Lower lobe of right lung (tissue), 2 donors: Measurements from ENCODE around the gene JAZF1. TPM values are rescaled to one million over a fixed set of nuclear protein-coding genes. Genes with fewer than 3 reads are reported as not detected.

ENCODE experiments used
- ATAC-seq, 2 donors: fragments of 200-7000 bp; cut with Tn5 transposase; one replicate each; pipeline ENCODE4 v1.9.1; 2020 to 2022; ENCODE audit warnings: mild to moderate bottlenecking in 2 of 2, moderate library complexity in 2 of 2
- DNase-seq: peaks from one replicate; pipeline ENCODE4 v3.0.0-alpha.2; 2020
- H3K27ac ChIP-seq: fragments of 200-600 bp; one replicate; pipeline ENCODE4 v1.8.0; 2022
- H3K27me3 ChIP-seq: fragments of 200-600 bp; one replicate; pipeline ENCODE4 v1.8.0; 2022; ENCODE audit warnings: low read depth
- H3K36me3 ChIP-seq: fragments of 200-600 bp; one replicate; pipeline ENCODE4 v1.8.0; 2022; ENCODE audit warnings: mild to moderate bottlenecking
- H3K4me1 ChIP-seq: fragments of 200-600 bp; one replicate; pipeline ENCODE4 v1.8.0; 2022
- H3K4me3 ChIP-seq: fragments of 200-600 bp; one replicate; pipeline ENCODE4 v1.8.0; 2022; ENCODE audit warnings: mild to moderate bottlenecking
- H3K9me3 ChIP-seq: fragments of 200-600 bp; one replicate; pipeline ENCODE4 v1.8.0; 2022
- CTCF ChIP-seq: fragments of 200-600 bp; IDR thresholded peaks from one replicate; pipeline ENCODE4 v1.8.0; 2022; ENCODE audit warnings: antibody characterized with exemption, mild to moderate bottlenecking
- intact Hi-C: fragments of 100-400 bp; cut with DNase I; formaldehyde crosslinking; loops from one replicate; pipeline ENCODE4 v1.11.0; 2022
- total RNA-seq: library from RNA; stranded (reverse); fragmentation: NEBNext Ultra II Directional; extraction: Animal tissue kit (Norgen Biotek cat#: 25700); gene quantifications from one replicate; pipeline ENCODE4 v1.2.1, GENCODE V29; 2021
- donor health status: DM: no; HTN: yes; CAD: no; lungs with severe emphysema.

The JAZF1 gene
- total RNA-seq, 1 donor from 2014 or later = 19.4 TPM

GRCh38 chr7:28201131-28201530, 20.5 kb upstream of the JAZF1 start:
- H3K4me3 ChIP-seq = no peak overlapping the region
- no peaks in the 10 kb centered on the region for H3K27me3 ChIP-seq
- no peaks in the 10 kb centered on the region for H3K9me3 ChIP-seq
- TF ChIP-seq CTCF = no peak
- ATAC-seq (no peak), DNase-seq (no peak)
- no peaks in the 10 kb centered on the region for H3K4me1 ChIP-seq
- no peaks in the 10 kb centered on the region for H3K36me3 ChIP-seq
- H3K27ac ChIP-seq = no peak overlapping the region
- intact Hi-C loops = no loop called here

DNA sequence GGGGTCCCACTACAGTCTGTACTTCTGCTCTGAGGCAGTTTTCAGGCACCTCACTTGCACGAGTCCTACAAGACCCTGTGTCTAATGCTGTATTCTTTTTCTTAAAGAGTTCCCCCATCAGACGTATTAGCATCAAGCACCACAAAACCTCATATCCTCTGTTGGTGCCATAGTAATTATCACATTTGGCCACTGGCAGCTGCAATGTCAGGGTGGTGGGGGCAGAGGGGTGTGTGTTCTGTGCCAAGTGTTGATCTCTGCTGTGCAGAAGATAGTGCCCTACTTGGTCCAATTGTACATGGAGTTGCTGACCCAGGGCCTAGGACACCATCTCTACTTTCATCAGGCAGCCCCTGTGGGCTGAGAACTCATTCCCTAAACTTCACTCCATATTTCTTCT, 20.0 kb upstream of the JAZF1 start:
- ATAC-seq (no peak), DNase-seq (no peak)
- Histone ChIP-seq H3K9me3 (no peaks in the 10 kb centered on the region), H3K36me3 (no peaks in the 10 kb centered on the region), H3K4me1 (no peaks in the 10 kb centered on the region), H3K27me3 (no peaks in the 10 kb centered on the region), H3K4me3 (no peak overlapping the region), H3K27ac (no peak overlapping the region)
- intact Hi-C loops = no loop called here
- TF ChIP-seq CTCF = no peak

DNA sequence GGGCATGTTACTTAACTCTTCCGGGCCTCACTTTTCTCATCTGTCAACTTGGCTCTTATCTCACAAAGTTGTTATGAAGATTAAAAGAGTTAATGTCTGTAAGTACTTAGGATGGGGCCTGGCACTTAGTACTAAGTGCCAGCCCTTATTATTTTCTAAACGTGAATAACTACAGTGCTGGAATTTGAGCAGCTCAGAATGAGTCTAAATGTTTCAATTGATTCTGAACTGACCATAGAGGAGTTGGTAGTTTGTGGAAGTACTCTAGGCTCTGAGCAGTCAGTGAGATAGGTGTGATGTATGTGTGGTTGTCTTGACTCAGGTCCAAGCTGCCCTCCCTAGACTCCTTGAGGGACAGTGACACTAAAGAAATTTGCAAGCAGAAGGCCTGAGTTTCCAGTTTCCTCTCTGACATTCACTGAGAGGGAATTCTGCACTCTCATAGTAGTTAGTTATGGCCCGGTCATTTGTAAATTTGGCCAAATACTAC, 18.5 kb upstream of the JAZF1 start:
- intact Hi-C loops = no loop called here
- H3K9me3 ChIP-seq = no peaks in the 10 kb centered on the region
- no peak for TF ChIP-seq CTCF

GRCh38 chr7:28195910-28196620, 15.5 kb upstream of the JAZF1 start:
- no peak for ATAC-seq
- Histone ChIP-seq H3K36me3 (no peaks in the 10 kb centered on the region), H3K4me3 (no peak overlapping the region), H3K9me3 (no peaks in the 10 kb centered on the region), H3K4me1 (no peaks in the 10 kb centered on the region), H3K27me3 (no peaks in the 10 kb centered on the region), H3K27ac (no peak overlapping the region)
- no peak for TF ChIP-seq CTCF
- intact Hi-C loops = no loop called here
- DNase-seq = no peak

More for the DNA sequence above, 18.5 kb upstream of the JAZF1 start:
- H3K27ac ChIP-seq = no peak overlapping the region
- DNase-seq (no peak), ATAC-seq (no peak)
- H3K4me1 ChIP-seq = no peaks in the 10 kb centered on the region
- no peaks in the 10 kb centered on the region for H3K36me3 ChIP-seq
- no peak overlapping the region for H3K4me3 ChIP-seq
- no peaks in the 10 kb centered on the region for H3K27me3 ChIP-seq

- no peak overlapping the region for H3K27ac ChIP-seq
- no peak for DNase-seq
- ATAC-seq = peak in 1 of 2 donors; percentile 60
- no peak for TF ChIP-seq CTCF
- intact Hi-C loops = no loop called here
- H3K9me3 ChIP-seq = no peaks in the 10 kb centered on the region
- no peaks in the 10 kb centered on the region for H3K27me3 ChIP-seq
- no peak overlapping the region for H3K4me3 ChIP-seq
- no peaks in the 10 kb centered on the region for H3K4me1 ChIP-seq
- no peaks in the 10 kb centered on the region for H3K36me3 ChIP-seq
These were observed 12.4 kb upstream of the JAZF1 start for GRCh38 chr7:28192786-28193585.
